ENCODE measurements around the gene DCAF7. TPM values are rescaled to one million over a fixed set of nuclear protein-coding genes. Genes with fewer than 3 reads are reported as not detected.

The DCAF7 gene
- polyA plus RNA-seq, 3 donors, result 41.9 to 89.4 (median 58.1) TPM

DNA sequence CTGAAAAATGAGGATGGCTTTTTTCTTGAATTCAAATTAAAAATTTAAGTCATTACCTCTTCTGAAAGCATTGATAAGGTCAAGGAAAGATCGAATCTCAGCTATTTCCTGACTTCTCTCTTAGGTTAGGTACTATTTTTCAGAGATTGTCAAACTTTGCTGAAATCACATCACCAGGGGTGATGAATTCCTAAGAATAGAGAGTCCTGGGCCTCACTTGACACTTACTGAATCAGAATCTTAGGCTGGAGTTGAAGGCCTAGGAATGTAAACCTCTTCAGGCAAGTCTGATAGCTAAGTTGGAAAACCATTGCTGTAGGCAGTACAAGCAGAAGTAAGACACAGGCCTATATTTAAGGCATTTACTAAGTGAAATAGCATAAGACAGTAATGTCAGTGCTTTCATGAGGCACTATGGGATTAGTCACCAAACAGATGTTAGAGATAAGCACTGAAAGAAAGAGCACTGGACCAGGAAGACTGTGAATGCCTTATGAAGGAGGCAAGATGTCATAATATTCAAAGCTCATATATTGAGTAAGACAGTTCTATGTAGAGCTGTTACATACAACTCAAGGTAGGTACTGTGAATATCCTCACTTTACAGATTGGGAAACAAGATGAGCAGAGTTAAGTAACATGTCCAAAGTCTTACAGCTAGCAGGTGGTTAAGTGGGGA is 21.5 kb downstream of the DCAF7 start:
- Histone ChIP-seq H3K36me3 (replicated peaks in 1 of 2; ENCODE audit: control insufficient read depth in 1 of 2, insufficient read depth in 2 of 2, low read length in 2 of 2) (peaks cover 3 to 21% of the 10 kb centered on the region in 2 donors), H3K4me1 (ENCODE audit: control insufficient read depth in 1 of 2, insufficient read depth in 2 of 2, low read length in 2 of 2) (no peaks in the 10 kb centered on the region), H2AFZ (ENCODE audit: insufficient read depth, low read depth, low read length, poor library complexity, severe bottlenecking) (no peak overlapping the region), H3K27me3 (ENCODE audit: control insufficient read depth in 2 of 2, insufficient read depth in 2 of 2, low read length in 2 of 2) (no peaks in the 10 kb centered on the region), H3K4me2 (replicated peaks; ENCODE audit: extremely low read depth, low read length, poor library complexity, severe bottlenecking) (no peak overlapping the region), H3K79me2 (ENCODE audit: insufficient read depth, low read length) (peaks cover 100% of the 10 kb centered on the region), H4K20me1 (ENCODE audit: insufficient read depth, low read length) (peaks cover 100% of the 10 kb centered on the region), H3K9ac (ENCODE audit: insufficient read depth, low read length, poor library complexity, severe bottlenecking) (no peak overlapping the region), H3K9me3 (replicated peaks in 1 of 2; ENCODE audit: control insufficient read depth in 1 of 2, insufficient read depth in 1 of 2, low read length in 2 of 2) (no peaks in the 10 kb centered on the region), H3K4me3 (replicated peaks in 1 of 3; ENCODE audit: low read depth in 2 of 3, low read length in 3 of 3) (no peak overlapping the region), H3K27ac (ENCODE audit: low read depth in 1 of 2, low read length in 2 of 2) (no peak overlapping the region)
- DNase-seq, result no peak
- Mint-ChIP-seq H3K4me3 (no peak overlapping the region), H3K9me3 (peaks cover 0 to 5% (median 0%) of the 10 kb centered on the region in 7 donors), H3K4me1 (no peaks in the 10 kb centered on the region), H3K27ac (peak overlapping the region in 1 of 7 donors; percentile 28), H3K27me3 (ENCODE audit: low read depth in 3 of 3) (no peaks in the 10 kb centered on the region), H3K36me3 (peaks cover 17 to 29% of the 10 kb centered on the region in 2 donors)
- TF ChIP-seq, protein P1, sequence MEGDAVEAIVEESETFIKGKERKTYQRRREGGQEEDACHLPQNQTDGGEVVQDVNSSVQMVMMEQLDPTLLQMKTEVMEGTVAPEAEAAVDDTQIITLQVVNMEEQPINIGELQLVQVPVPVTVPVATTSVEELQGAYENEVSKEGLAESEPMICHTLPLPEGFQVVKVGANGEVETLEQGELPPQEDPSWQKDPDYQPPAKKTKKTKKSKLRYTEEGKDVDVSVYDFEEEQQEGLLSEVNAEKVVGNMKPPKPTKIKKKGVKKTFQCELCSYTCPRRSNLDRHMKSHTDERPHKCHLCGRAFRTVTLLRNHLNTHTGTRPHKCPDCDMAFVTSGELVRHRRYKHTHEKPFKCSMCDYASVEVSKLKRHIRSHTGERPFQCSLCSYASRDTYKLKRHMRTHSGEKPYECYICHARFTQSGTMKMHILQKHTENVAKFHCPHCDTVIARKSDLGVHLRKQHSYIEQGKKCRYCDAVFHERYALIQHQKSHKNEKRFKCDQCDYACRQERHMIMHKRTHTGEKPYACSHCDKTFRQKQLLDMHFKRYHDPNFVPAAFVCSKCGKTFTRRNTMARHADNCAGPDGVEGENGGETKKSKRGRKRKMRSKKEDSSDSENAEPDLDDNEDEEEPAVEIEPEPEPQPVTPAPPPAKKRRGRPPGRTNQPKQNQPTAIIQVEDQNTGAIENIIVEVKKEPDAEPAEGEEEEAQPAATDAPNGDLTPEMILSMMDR (IDR thresholded peaks at IDR 0.05), result no peak
- no CpG with 5 or more reads among the region's 1 CpG for WGBS (ENCODE audit: insufficient coverage)
- intact Hi-C loops (cut with micrococcal nuclease), result no loop called here

DNA sequence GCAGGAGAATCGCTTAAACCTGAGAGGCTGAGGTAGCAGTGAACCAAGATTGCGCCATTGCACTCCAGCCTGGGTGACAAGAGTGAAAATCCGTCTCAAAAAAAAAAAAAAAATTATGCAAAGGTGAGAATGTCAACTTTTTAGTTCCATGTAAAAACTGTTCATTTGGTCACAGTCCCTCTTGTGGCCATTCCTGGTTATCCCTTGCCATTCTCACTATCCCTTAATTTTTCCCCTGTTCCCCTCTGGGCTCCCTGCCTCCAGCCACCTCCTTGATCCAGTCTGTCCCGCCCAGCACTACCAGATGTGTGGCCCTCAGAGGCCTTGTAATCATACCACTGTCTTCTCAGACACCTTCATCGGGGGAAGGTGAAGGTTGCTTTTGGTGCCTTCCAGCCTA is 23.4 kb downstream of the DCAF7 start:
- Histone ChIP-seq H3K36me3 (replicated peaks in 1 of 2; ENCODE audit: control insufficient read depth in 1 of 2, insufficient read depth in 2 of 2, low read length in 2 of 2) (peaks cover 8 to 23% of the 10 kb centered on the region in 2 donors), H2AFZ (ENCODE audit: insufficient read depth, low read depth, low read length, poor library complexity, severe bottlenecking) (no peak overlapping the region), H3K4me2 (replicated peaks; ENCODE audit: extremely low read depth, low read length, poor library complexity, severe bottlenecking) (no peak overlapping the region), H3K9me3 (replicated peaks in 1 of 2; ENCODE audit: control insufficient read depth in 1 of 2, insufficient read depth in 1 of 2, low read length in 2 of 2) (no peaks in the 10 kb centered on the region), H3K79me2 (ENCODE audit: insufficient read depth, low read length) (peaks cover 100% of the 10 kb centered on the region), H3K27ac (ENCODE audit: low read depth in 1 of 2, low read length in 2 of 2) (no peak overlapping the region), H3K27me3 (ENCODE audit: control insufficient read depth in 2 of 2, insufficient read depth in 2 of 2, low read length in 2 of 2) (no peaks in the 10 kb centered on the region), H4K20me1 (ENCODE audit: insufficient read depth, low read length) (peaks cover 100% of the 10 kb centered on the region), H3K4me3 (replicated peaks in 1 of 3; ENCODE audit: low read depth in 2 of 3, low read length in 3 of 3) (no peak overlapping the region), H3K4me1 (ENCODE audit: control insufficient read depth in 1 of 2, insufficient read depth in 2 of 2, low read length in 2 of 2) (no peaks in the 10 kb centered on the region), H3K9ac (ENCODE audit: insufficient read depth, low read length, poor library complexity, severe bottlenecking) (no peak overlapping the region)
- Mint-ChIP-seq H3K4me3 (no peak overlapping the region), H3K27me3 (ENCODE audit: low read depth in 3 of 3) (no peaks in the 10 kb centered on the region), H3K36me3 (peaks cover 20 to 26% of the 10 kb centered on the region in 2 donors), H3K4me1 (no peaks in the 10 kb centered on the region), H3K9me3 (peaks cover 0 to 5% (median 0%) of the 10 kb centered on the region in 7 donors), H3K27ac (peak overlapping the region in 2 of 7 donors; percentile 43 to 48)
- intact Hi-C loops (cut with micrococcal nuclease), result no loop called here
- TF ChIP-seq, protein P1 (IDR thresholded peaks at IDR 0.05), result peak; percentile 22
- no peak for DNase-seq
- 80% methylated on average over 4 of the region's 5 CpGs for WGBS (ENCODE audit: insufficient coverage)

Measured in CD14-positive monocyte (primary cell).